IPS-18c (cell line): Measurements from ENCODE around the gene FKBP7.

Experiments
- H3K4me3 ChIP-seq: 2 replicates; pipeline ENCODE4 v1.7.0; 2013; ENCODE audit warnings: low read depth, mild to moderate bottlenecking, low read length, moderate library complexity; ENCODE audit not compliant: insufficient read depth
- H3K9me3 ChIP-seq: one replicate; pipeline ENCODE4 v1.6.1; 2013; ENCODE audit warnings: mild to moderate bottlenecking, low read length, moderate library complexity; ENCODE audit not compliant: control insufficient read depth, insufficient read depth

The FKBP7 gene

DNA sequence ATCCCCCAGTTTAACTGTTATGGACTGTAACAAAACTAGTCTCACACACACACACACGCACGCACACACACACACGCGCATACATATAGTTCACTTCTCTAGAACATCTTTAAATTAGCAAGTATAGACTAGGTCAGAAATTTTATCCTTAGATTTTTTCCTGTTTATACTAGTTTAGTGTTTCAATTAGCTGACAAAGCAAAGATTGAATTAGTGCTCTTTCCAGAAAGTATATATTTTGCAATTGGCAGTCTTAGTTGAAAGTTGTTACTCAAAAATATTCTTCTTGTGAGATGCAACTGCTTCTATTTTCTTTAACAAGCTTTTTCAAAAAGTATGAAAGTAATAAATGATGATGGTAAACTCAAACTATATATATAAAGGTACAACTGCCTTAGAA lies 24.4 kb upstream of the FKBP7 start:
- H3K4me3 ChIP-seq = no peak overlapping the region
- H3K9me3 ChIP-seq = no peaks in the 10 kb centered on the region

- H3K9me3 ChIP-seq = no peaks in the 10 kb centered on the region
Observed at GRCh38 chr2:178499640-178500039, 21.2 kb upstream of the FKBP7 start.

DNA sequence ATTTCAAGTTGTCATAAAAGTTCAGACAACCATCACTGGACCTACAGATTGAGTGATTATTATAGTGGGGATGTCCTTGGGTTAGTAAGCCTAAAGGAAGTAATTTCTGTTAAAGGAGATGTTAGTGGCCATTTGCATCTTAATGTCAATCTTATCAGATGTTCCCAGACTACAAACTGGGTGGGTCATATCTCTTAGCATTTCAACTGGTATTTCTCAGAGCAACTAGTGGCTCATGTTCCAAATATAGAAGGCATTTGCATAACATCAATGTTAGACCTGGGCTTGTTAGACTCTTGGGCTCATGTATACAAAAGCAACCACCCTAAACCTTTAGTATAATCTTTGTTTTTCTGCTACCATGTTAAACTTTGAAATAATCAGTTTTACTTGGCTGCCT lies 19.7 kb upstream of the FKBP7 start:
- H3K9me3 ChIP-seq = no peaks in the 10 kb centered on the region
- H3K4me3 ChIP-seq = no peak overlapping the region

More at GRCh38 chr2:178499640-178500039, 21.2 kb upstream of the FKBP7 start:
- no peak overlapping the region for H3K4me3 ChIP-seq

DNA sequence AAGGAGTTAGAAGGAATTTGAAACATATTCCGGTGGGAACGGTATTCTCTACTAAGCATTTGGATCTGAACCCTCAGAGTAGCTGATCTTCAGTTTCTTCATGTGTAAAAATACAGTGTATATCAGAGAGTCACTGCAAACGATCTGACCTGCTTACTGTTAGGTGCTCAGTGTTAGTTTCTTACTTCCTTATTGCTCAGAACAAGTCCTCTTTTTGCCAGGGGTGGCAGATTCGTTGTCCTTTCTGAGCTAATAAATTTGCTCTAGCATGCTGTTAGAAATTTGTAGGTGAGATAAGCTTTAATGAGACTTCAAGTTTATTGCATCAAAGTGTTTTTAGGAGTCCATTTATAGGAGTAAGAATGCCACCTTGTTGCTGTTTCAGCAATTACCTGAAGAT lies 17.6 kb upstream of the FKBP7 start:
- Histone ChIP-seq H3K4me3 (no peak overlapping the region), H3K9me3 (no peaks in the 10 kb centered on the region)

GRCh38 chr2:178491612-178492011 lies 13.2 kb upstream of the FKBP7 start:
- no peak overlapping the region for H3K4me3 ChIP-seq
- H3K9me3 ChIP-seq = no peaks in the 10 kb centered on the region

DNA sequence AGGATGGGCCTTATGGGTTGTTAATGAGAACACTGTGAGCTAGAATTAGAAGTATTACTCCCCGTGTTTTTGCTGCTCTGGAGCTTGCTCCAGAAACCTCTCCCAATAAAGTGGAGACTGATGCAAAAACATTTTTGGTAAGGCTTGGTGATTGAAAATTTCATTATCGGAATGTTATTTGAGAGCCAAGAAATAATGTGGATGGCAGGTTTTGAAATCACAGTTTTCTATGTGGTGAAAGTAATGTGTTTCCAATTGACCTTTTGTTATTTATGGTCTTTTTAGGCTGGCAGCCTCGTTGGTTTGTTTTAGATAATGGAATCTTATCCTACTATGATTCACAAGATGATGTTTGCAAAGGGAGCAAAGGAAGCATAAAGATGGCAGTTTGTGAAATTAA lies 7.0 kb upstream of the FKBP7 start:
- H3K4me3 ChIP-seq = no peak overlapping the region

GRCh38 chr2:178484245-178485041 lies 6.0 kb upstream of the FKBP7 start:
- no peaks in the 10 kb centered on the region for H3K9me3 ChIP-seq

More for the DNA sequence above, 7.0 kb upstream of the FKBP7 start:
- no peaks in the 10 kb centered on the region for H3K9me3 ChIP-seq

DNA sequence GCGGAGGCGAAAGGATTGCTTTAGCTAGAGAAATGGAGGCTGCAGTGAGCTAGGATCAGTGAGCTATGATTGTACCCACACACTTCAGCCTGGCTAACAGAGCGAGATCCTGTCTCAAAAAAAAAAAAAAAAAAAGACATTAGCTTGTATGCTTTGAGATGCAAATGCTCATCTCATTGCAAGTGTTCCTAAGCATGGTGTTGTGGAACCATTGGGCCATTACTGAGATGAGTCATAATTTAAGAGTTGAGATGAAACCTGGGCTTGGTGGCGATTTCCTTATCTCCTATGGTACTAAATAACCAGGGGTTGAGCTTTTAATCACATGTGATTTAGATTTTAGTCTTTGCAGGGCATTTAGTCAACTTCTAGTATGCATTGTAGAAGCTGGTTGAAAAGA lies 4.0 kb upstream of the FKBP7 start:
- H3K4me3 ChIP-seq = no peak overlapping the region
- H3K9me3 ChIP-seq = no peaks in the 10 kb centered on the region

More at GRCh38 chr2:178484245-178485041, 6.0 kb upstream of the FKBP7 start:
- no peak overlapping the region for H3K4me3 ChIP-seq

DNA sequence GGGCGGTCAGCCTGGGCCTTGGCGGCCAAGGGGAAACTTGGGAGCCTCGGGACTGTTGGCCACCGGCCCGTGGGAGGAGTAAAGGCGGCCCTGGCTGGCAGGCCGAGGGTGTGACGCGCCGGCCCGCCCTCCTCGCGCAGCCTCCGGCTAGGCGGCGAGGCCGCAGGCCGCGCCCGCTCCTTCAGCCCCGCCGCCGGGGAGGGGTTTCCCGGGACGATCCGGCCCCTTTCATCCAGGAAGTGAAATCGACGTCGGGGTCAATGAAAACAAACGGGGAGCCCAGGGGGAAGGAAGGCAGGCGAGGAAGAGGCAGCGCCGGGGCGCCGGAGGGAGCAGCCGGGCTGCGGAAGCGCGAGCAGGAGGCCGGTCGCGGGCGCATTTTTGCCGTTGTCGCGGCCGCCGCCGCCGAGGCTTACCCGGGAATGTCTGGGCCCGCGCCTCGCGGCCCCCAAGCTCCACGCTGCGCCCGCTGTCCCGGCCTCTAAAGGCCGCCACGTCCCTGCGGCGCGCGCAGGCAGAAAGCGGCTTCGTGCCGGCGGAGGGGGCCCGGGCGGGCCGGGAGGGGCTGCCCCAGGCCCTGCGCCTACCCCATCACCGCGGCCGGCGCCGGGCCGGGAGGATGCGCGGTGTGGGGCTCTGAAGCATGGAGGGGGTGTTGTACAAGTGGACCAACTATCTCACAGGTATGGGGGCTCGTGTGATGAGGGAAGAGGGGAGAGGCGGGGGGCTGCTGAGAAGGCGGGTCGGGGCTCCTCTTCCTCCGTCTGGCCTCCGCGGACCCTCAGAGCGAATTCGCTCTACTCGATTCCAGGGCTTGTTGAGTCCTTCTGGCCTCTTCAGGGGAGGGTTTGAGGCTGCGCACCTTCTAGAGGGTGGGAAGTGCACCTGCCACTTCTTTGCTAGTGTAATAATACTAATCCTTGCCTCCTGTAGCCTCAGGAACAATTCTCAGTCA lies 2.1 kb upstream of the FKBP7 start, which contains the start of gene PLEKHA3:
PLEKHA3 (plus strand) TSS at position 231 of the 955 bp plus-strand sequence; CDS start at position 644, 413 bp downstream.
- Histone ChIP-seq H3K9me3 (no peaks in the 10 kb centered on the region), H3K4me3 (peak within 1 kb of the TSS; percentile 62)

DNA sequence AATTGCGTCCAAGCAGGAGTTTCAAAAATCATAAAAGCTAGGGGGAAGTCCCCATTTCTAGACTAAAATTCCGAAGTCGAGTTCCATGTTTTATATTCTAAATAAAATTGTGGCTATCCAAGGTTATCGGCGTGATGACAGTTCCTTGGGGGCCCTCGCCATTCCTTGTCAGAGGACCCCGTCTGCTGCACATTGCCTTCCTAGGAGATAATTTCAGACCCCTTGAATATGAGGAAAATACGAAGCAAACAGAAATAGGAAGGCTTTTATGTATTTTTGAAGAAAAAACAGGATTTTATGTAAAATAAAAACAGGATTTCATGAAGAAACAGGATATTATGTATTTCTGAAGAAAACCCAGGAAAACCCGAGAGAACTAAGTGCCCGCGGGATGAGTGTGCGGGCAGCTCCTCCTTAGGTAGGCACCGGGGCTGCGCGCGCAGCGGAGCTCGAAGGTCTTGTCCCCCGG lies 1.4 kb upstream of the FKBP7 start:
- Histone ChIP-seq H3K4me3 (peak overlapping the region; percentile 62), H3K9me3 (no peaks in the 10 kb centered on the region)

GRCh38 chr2:178479275-178479616 lies 846 bp upstream of the FKBP7 start:
- H3K9me3 ChIP-seq = no peaks in the 10 kb centered on the region
- peak overlapping the region; percentile 71; the same call in 1 of the 2 replicates for H3K4me3 ChIP-seq

- H3K4me3 ChIP-seq = peak overlapping the region; percentile 71
- no peaks in the 10 kb centered on the region for H3K9me3 ChIP-seq
Observed at GRCh38 chr2:178478130-178478438, 316 bp downstream of the FKBP7 start.

DNA sequence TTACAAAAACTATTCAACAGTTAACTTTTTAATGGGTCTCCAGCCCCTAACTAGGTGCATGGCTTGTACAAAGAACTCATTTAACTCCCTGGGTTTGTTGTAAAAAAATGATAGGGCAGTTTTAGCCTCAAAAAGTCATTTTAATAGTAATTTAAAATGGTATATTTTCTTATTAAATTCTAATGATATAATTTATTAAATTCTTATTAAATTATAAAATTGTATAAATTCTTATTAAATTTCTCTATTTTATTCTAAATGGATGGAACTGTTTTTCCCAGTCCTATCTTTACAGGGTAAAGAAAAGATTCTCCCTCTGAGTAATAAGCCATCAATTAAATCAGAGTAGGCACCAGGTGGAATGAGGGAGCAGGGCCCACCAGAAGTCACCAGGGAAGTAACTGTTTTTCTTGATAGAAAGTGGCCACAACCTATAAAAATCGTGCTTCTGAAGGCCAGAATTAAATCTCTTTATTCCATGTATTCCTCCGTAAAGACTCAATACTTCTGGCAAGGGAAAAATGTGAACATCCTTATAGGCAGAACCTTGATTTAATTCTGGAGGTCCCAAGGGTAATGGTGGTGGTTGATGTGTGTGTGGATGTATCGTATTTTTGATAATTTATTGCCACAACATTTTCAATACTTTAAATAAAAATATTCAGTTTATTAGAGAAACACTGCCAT lies 814 bp downstream of the FKBP7 start:
- Histone ChIP-seq H3K9me3 (no peaks in the 10 kb centered on the region), H3K4me3 (peak overlapping the region; percentile 71; the same call in 1 of the 2 replicates)

DNA sequence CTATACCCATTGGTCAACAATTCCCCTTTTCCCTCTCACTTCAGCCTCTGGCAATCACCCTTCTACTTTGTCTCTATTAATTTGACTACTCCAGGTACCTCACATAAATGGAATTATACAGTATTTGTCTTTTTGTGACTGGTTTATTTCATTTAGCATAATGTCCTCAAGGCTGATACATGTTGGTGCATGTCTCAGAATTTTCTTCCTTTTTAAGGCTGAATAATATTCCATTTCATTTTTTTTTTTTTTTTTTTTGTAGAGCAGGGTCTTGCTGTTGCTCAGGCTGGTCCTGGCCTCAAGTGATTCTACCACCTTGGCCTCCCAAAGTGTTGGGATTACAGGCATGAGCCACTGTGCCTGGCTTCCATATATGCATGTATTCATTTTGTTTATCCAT lies 1.9 kb downstream of the FKBP7 start:
- Histone ChIP-seq H3K4me3 (no peak overlapping the region), H3K9me3 (no peaks in the 10 kb centered on the region)

- no peak overlapping the region for H3K4me3 ChIP-seq
- no peaks in the 10 kb centered on the region for H3K9me3 ChIP-seq
Observed at GRCh38 chr2:178474560-178474959, 3.8 kb downstream of the FKBP7 start.

GRCh38 chr2:178473931-178474330 lies 4.5 kb downstream of the FKBP7 start:
- Histone ChIP-seq H3K9me3 (no peaks in the 10 kb centered on the region), H3K4me3 (no peak overlapping the region)

GRCh38 chr2:178473373-178473772 lies 5.0 kb downstream of the FKBP7 start:
- Histone ChIP-seq H3K4me3 (no peak overlapping the region), H3K9me3 (no peaks in the 10 kb centered on the region)
